AG04449 (cell line): ENCODE data around the gene AKAP7.
"Not testable (repeated sequence)": the region's sequence is repeated elsewhere in the genome, so short reads cannot be mapped to it uniquely, and the experiment has no call there.

Experiments
- CTCF ChIA-PET: fragments of 350-600 bp; formaldehyde crosslinking; extraction: SDS; loops from one replicate; lab custom pipeline; 2021; ENCODE audit warnings: antibody characterized with exemption; lab: Yijun Ruan, JAX
- POLR2A ChIA-PET: fragments of 400-600, 350-600 bp; formaldehyde crosslinking; extraction: SDS; loops from one replicate; lab custom pipeline; 2020; ENCODE audit warnings: antibody characterized with exemption, inconsistent platforms; lab: Yijun Ruan, JAX
- DNase-seq: peaks from one replicate; pipeline ENCODE4 v3.0.0-alpha.2; 2010; ENCODE audit warnings: low read depth, low spot score
- H3K4me3 ChIP-seq: 2 replicates; pipeline ENCODE4 v1.5.1; 2011; ENCODE audit warnings: low read depth, mild to moderate bottlenecking, control low read depth, low read length
- TF ChIP-seq, protein P1 (sequence below): IDR thresholded peaks from one replicate; pipeline ENCODE4 v1.5.1; 2011; ENCODE audit warnings: mild to moderate bottlenecking, moderate library complexity, low read length, control low read depth, inconsistent platforms; ENCODE audit not compliant: insufficient read depth; ENCODE audit errors: missing control alignments

The AKAP7 gene

DNA sequence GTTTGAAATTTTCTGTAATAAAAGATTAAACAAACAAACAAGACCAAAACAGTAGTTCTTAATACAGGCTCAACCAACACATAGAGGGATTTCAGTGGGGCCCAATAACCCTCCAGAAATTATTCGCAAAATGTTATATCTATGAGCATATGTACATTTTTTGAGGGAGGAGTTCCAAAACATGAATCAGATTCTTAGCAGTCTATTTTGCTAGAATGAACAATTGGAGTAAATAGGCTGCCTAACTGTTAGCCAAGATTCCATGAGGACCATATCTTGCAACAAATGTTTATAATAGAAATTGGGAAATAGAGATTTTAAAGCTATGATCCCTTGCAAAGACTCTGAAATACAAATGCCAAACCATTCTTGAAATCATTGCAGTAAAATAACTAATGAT is 186.3 kb downstream of the AKAP7 start:
- TF ChIP-seq, protein P1, sequence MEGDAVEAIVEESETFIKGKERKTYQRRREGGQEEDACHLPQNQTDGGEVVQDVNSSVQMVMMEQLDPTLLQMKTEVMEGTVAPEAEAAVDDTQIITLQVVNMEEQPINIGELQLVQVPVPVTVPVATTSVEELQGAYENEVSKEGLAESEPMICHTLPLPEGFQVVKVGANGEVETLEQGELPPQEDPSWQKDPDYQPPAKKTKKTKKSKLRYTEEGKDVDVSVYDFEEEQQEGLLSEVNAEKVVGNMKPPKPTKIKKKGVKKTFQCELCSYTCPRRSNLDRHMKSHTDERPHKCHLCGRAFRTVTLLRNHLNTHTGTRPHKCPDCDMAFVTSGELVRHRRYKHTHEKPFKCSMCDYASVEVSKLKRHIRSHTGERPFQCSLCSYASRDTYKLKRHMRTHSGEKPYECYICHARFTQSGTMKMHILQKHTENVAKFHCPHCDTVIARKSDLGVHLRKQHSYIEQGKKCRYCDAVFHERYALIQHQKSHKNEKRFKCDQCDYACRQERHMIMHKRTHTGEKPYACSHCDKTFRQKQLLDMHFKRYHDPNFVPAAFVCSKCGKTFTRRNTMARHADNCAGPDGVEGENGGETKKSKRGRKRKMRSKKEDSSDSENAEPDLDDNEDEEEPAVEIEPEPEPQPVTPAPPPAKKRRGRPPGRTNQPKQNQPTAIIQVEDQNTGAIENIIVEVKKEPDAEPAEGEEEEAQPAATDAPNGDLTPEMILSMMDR, result no peak
- POLR2A ChIA-PET, result no interaction called here
- CTCF ChIA-PET, result no interaction called here
- no peak for DNase-seq
- no peak overlapping the region for H3K4me3 ChIP-seq

DNA sequence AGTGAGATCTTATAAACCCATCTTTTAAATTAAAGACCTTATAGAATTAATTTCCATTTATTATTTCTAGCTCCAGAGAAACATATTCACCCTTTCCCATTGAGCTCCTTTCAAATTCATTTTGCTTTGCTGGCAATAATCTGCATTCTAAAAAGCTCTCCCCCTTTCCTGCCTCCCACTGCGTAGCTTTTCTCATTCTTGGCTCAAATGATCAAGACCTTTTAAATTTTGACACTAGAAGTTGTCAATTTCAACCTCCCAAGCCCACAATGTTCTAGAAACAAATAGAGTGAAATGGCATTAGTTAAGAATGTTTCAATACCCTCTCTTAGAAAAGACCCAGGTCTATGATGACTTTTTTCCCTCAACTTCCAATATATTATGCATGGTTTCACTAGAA is 186.9 kb downstream of the AKAP7 start:
- no peak overlapping the region for H3K4me3 ChIP-seq
- CTCF ChIA-PET, result no interaction called here
- POLR2A ChIA-PET, result no interaction called here
- DNase-seq, result no peak
- TF ChIP-seq, protein P1, result no peak

DNA sequence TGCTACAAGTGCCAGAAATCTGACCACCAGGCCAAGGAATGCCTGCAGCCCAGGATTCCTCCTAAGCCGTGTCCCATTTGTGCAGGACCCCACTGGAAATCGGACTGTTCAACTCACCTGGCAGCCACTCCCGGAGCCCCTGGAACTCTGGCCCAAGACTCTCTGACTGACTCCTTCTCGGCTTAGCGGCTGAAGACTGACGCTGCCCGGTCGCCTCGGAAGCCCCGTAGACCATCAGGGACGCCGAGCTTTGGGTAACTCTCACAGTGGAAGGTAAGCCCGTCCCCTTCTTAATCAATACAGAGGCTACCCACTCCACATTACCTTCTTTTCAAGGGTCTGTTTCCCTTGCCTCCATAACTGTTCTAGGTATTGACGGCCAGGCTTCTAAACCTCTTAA is 190.4 kb downstream of the AKAP7 start:
- CTCF ChIA-PET, DNase-seq, POLR2A ChIA-PET, H3K4me3 ChIP-seq: not testable (repeated sequence)

DNA sequence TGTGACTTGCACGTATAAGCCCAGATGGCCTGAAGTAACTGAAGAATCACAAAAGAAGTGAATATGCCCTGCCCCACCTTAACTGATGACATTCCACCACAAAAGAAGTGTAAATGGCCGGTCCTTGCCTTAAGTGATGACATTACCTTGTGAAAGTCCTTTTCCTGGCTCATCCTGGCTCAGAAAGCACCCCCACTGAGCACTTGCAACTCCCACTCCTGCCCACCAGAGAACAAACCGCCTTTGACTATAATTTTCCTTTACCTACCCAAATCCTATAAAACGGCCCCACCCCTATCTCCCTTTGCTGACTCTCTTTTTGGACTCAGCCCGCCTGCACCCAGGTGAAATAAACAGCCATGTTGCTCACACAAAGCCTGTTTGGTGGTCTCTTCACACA is 193.5 kb downstream of the AKAP7 start:
- CTCF ChIA-PET, DNase-seq, H3K4me3 ChIP-seq, POLR2A ChIA-PET: not testable (repeated sequence)

DNA sequence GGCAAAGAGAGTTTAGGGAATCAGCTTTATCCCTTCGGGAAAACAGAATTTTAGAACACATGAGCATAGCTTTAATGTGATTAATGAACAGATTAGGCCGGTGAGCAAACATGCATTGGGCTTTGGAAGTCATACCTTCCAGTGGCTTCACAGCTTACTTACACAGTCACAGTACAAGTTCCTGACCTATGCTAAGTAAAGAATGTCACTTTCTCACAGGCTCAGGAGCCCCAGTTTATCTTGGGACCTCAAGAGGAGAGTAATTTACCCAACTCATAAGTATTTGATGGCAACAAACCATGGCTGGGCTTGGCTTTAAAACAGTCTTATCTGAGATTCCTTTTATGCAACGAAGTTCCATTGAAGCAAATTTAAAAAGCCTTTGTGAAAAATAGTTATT is 195.9 kb downstream of the AKAP7 start:
- ChIA-PET CTCF (no interaction called here), POLR2A (no interaction called here)
- no peak for DNase-seq
- H3K4me3 ChIP-seq, result no peak overlapping the region
- TF ChIP-seq, protein P1, result no peak

DNA sequence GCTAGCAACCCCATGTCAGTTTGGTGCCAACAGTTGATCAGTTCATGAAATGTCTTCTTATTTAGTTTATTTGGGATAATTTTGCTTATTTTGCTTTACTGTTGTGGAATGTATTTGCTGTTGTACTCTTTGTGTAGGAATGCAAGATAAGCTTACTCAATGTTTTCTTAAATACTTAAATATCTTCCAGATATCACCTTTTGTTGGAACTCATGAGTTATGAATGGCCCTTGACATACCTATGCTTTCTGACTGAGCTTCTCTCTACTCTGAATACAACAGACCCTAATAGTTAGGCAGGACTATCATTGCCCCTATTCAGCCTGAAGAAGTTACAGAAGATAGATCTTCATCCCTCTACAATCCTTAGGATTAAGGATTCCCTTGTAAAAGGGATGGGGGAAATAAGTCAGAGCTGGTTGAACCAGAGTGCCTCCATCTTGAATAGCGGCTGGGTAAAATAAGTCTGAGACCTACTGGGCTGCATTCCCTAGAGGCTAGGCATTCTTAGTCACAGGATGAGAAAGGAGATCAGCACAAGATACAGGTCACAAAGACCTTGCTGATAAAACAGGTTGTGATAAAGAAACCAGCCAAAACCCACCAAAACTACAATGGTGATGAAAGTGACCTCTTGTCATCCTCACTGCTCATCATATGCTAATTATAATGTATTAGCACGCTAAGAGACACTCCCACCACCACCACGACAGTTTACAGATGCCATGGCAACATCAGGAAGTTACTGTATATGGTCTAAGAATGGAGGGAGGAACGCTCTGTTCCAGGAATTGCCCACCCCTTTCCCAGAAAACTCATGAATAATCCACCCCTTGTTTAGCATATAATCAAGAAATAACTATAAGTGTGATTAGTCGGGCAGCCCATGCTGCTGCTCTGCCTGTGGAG is 196.9 kb downstream of the AKAP7 start:
- no peak for DNase-seq
- CTCF ChIA-PET, result no interaction called here
- H3K4me3 ChIP-seq, result no peak overlapping the region
- TF ChIP-seq, protein P1, result no peak
- POLR2A ChIA-PET, result no interaction called here
